ENCODE data around the gene PNLIPRP1. TPM values are rescaled to one million over a fixed set of nuclear protein-coding genes. Genes with fewer than 3 reads are reported as not detected.

PNLIPRP1 gene
- total RNA-seq, 4 donors from 2014 or later, result not detected

DNA sequence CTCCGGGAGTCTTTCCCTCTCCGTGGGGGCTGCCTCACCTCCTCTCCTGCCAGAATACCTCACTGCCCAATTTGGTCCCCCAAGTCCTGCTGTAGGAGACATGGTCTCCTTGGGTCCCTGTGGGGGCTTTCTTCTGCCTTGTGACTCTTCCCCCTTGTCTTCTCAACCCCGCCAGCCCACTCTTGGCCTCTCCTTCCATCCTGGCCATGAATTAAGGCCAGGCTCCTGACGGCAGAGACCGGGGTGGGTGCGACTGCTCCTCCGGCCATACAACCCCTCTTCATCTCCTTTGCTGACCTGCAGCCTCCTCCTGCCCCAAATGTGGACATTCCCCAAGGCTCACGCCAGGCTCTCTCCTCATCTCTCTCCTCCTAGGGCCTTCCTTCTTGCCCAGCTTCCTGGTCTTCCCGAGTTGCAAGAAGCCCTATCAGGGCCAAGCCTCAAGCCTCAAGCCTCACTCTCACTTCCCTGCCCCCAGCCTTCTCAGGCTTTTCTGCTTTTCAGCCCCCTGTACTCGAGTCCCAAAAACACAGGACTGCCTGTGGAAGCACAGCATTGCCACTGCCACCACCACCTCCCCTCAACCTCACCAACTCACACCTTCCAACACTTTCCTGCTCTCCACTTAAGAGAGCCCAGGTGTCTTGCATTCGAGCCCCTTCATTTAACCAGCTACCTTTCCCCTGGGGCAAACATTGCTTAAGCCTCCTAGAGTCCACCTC, 31.3 kb downstream of the PNLIPRP1 start:
- TF ChIP-seq POLR2A (IDR thresholded peaks at IDR 0.05), result no peak
- no peak for TF ChIP-seq CTCF (IDR thresholded peaks at IDR 0.05 in 4 of 5, conservative IDR thresholded peaks at IDR 0.05 in 1 of 5)
- no peak overlapping the region for H3K27ac ChIP-seq
- peaks cover 5 to 13% (median 12%) of the 10 kb centered on the region in 3 donors for H3K27me3 ChIP-seq
- no peaks in the 10 kb centered on the region for H3K36me3 ChIP-seq
- no peak overlapping the region for H3K4me3 ChIP-seq
- intact Hi-C loops (cut with DNase I; ENCODE audit: low total_unique reads), result no loop called here
- no peaks in the 10 kb centered on the region for H3K4me1 ChIP-seq
- H3K9me3 ChIP-seq, result no peaks in the 10 kb centered on the region
- in situ Hi-C loops (cut with MboI; ENCODE audit: low sequenced_read_pairs in 4 of 4), result no loop called here
- ATAC-seq, result no peak
- no peak for DNase-seq

- Histone ChIP-seq H3K27ac (no peak overlapping the region), H3K36me3 (no peaks in the 10 kb centered on the region), H3K27me3 (peaks cover 7 to 17% (median 17%) of the 10 kb centered on the region in 3 donors), H3K9me3 (no peaks in the 10 kb centered on the region), H3K4me1 (no peaks in the 10 kb centered on the region), H3K4me3 (no peak overlapping the region)
- DNase-seq, result no peak
- TF ChIP-seq CTCF (IDR thresholded peaks at IDR 0.05 in 4 of 5, conservative IDR thresholded peaks at IDR 0.05 in 1 of 5) (no peak), POLR2A (IDR thresholded peaks at IDR 0.05) (no peak)
- in situ Hi-C loops (cut with MboI; ENCODE audit: low sequenced_read_pairs in 4 of 4), result no loop called here
- no peak for ATAC-seq
- intact Hi-C loops (cut with DNase I; ENCODE audit: low total_unique reads), result no loop called here
Measured at GRCh38 chr10:116625845-116626244, 35.1 kb downstream of the PNLIPRP1 start.

GRCh38 chr10:116626815-116627214, 36.1 kb downstream of the PNLIPRP1 start:
- ATAC-seq (no peak), DNase-seq (no peak)
- in situ Hi-C loops (cut with MboI; ENCODE audit: low sequenced_read_pairs in 4 of 4), result no loop called here
- TF ChIP-seq CTCF (IDR thresholded peaks at IDR 0.05 in 4 of 5, conservative IDR thresholded peaks at IDR 0.05 in 1 of 5) (no peak), POLR2A (IDR thresholded peaks at IDR 0.05) (no peak)
- Histone ChIP-seq H3K4me3 (no peak overlapping the region), H3K27ac (no peak overlapping the region), H3K36me3 (no peaks in the 10 kb centered on the region), H3K4me1 (no peaks in the 10 kb centered on the region), H3K9me3 (no peaks in the 10 kb centered on the region), H3K27me3 (peaks cover 7 to 17% (median 17%) of the 10 kb centered on the region in 3 donors)
- intact Hi-C loops (cut with DNase I; ENCODE audit: low total_unique reads), result no loop called here

- Histone ChIP-seq H3K4me1 (no peaks in the 10 kb centered on the region), H3K36me3 (no peaks in the 10 kb centered on the region), H3K4me3 (no peak overlapping the region), H3K27ac (no peak overlapping the region), H3K9me3 (no peaks in the 10 kb centered on the region), H3K27me3 (peaks cover 7 to 17% (median 17%) of the 10 kb centered on the region in 3 donors)
- no peak for TF ChIP-seq CTCF (IDR thresholded peaks at IDR 0.05 in 4 of 5, conservative IDR thresholded peaks at IDR 0.05 in 1 of 5)
- TF ChIP-seq POLR2A (IDR thresholded peaks at IDR 0.05), result no peak
- in situ Hi-C loops (cut with MboI; ENCODE audit: low sequenced_read_pairs in 4 of 4), result no loop called here
- ATAC-seq (no peak), DNase-seq (no peak)
- intact Hi-C loops (cut with DNase I; ENCODE audit: low total_unique reads), result no loop called here
Measured at GRCh38 chr10:116627386-116627933, 36.7 kb downstream of the PNLIPRP1 start.
